PC-9 (cell line): ENCODE results near the gene DYSF.

ENCODE experiments used
- CTCF ChIP-seq: fragments of 200-600 bp; sonication (generic); conservative IDR thresholded peaks from 2 replicates; pipeline ENCODE4 v1.6.1; 2017; ENCODE audit warnings: mixed run types, antibody characterized with exemption, mild to moderate bottlenecking, moderate library complexity
- EZH2 ChIP-seq: fragments of 200-600 bp; sonication (generic); IDR thresholded peaks from 2 replicates; pipeline ENCODE4 v1.8.0; 2017; ENCODE audit warnings: antibody characterized with exemption, low read depth

- TF ChIP-seq CTCF: no peak
- TF ChIP-seq EZH2: no peak
Observed at GRCh38 chr2:71671203-71671854, 218.0 kb downstream of the DYSF start.
